ENCODE results near the gene SPIN1.

The SPIN1 gene

GRCh38 chr9:88436379-88436778 is 48.1 kb downstream of the SPIN1 start:
- Histone ChIP-seq H3K9me3 (ENCODE audit: insufficient read depth, low read length) (no peaks in the 10 kb centered on the region), H3K9ac (ENCODE audit: insufficient read length, low read depth) (no peak overlapping the region), H3K4me1 (ENCODE audit: insufficient read depth, insufficient read length) (no peaks in the 10 kb centered on the region), H3K27me3 (ENCODE audit: insufficient read depth, insufficient read length) (no peaks in the 10 kb centered on the region), H3K36me3 (ENCODE audit: insufficient read depth, insufficient read length, low read length) (peaks cover 51% of the 10 kb centered on the region), H3K4me3 (ENCODE audit: insufficient read length, low read depth) (no peak overlapping the region)
- TF ChIP-seq ZNF274 (IDR thresholded peaks at IDR 0.05; ENCODE audit: low read depth, low read length) (no peak), YY1 (IDR thresholded peaks at IDR 0.05; ENCODE audit: insufficient read depth, insufficient read length) (no peak), SUZ12 (IDR thresholded peaks at IDR 0.05; ENCODE audit: extremely low read depth, insufficient read depth, insufficient read length) (no peak)
- DNase-seq (ENCODE audit: low read depth, low spot score) = no peak

GRCh38 chr9:88437210-88438146 is 49.2 kb downstream of the SPIN1 start:
- H3K9me3 ChIP-seq (ENCODE audit: insufficient read depth, low read length) = no peaks in the 10 kb centered on the region
- no peak for TF ChIP-seq ZNF274 (IDR thresholded peaks at IDR 0.05; ENCODE audit: low read depth, low read length)
- no peak for TF ChIP-seq YY1 (IDR thresholded peaks at IDR 0.05; ENCODE audit: insufficient read depth, insufficient read length)
- TF ChIP-seq SUZ12 (IDR thresholded peaks at IDR 0.05; ENCODE audit: extremely low read depth, insufficient read depth, insufficient read length) = no peak
- no peaks in the 10 kb centered on the region for H3K4me1 ChIP-seq (ENCODE audit: insufficient read depth, insufficient read length)
- H3K9ac ChIP-seq (ENCODE audit: insufficient read length, low read depth) = no peak overlapping the region
- H3K27me3 ChIP-seq (ENCODE audit: insufficient read depth, insufficient read length) = no peaks in the 10 kb centered on the region
- peaks cover 46% of the 10 kb centered on the region for H3K36me3 ChIP-seq (ENCODE audit: insufficient read depth, insufficient read length, low read length)
- DNase-seq (ENCODE audit: low read depth, low spot score) = no peak
- no peak overlapping the region for H3K4me3 ChIP-seq (ENCODE audit: insufficient read length, low read depth)

GRCh38 chr9:88438811-88439210 is 50.6 kb downstream of the SPIN1 start:
- Histone ChIP-seq H3K27me3 (ENCODE audit: insufficient read depth, insufficient read length) (no peaks in the 10 kb centered on the region), H3K4me1 (ENCODE audit: insufficient read depth, insufficient read length) (no peaks in the 10 kb centered on the region), H3K36me3 (ENCODE audit: insufficient read depth, insufficient read length, low read length) (peaks cover 33% of the 10 kb centered on the region), H3K4me3 (ENCODE audit: insufficient read length, low read depth) (no peak overlapping the region), H3K9me3 (ENCODE audit: insufficient read depth, low read length) (no peaks in the 10 kb centered on the region), H3K9ac (ENCODE audit: insufficient read length, low read depth) (no peak overlapping the region)
- DNase-seq (ENCODE audit: low read depth, low spot score) = no peak
- TF ChIP-seq SUZ12 (IDR thresholded peaks at IDR 0.05; ENCODE audit: extremely low read depth, insufficient read depth, insufficient read length) = no peak

GRCh38 chr9:88441301-88442007 is 53.2 kb downstream of the SPIN1 start:
- no peaks in the 10 kb centered on the region for H3K27me3 ChIP-seq (ENCODE audit: insufficient read depth, insufficient read length)
- H3K36me3 ChIP-seq (ENCODE audit: insufficient read depth, insufficient read length, low read length) = peaks cover 18% of the 10 kb centered on the region
- H3K4me1 ChIP-seq (ENCODE audit: insufficient read depth, insufficient read length) = no peaks in the 10 kb centered on the region
- DNase-seq (ENCODE audit: low read depth, low spot score) = no peak
- TF ChIP-seq ZNF274 (IDR thresholded peaks at IDR 0.05; ENCODE audit: low read depth, low read length) (no peak), YY1 (IDR thresholded peaks at IDR 0.05; ENCODE audit: insufficient read depth, insufficient read length) (no peak), SUZ12 (IDR thresholded peaks at IDR 0.05; ENCODE audit: extremely low read depth, insufficient read depth, insufficient read length) (no peak)
- no peaks in the 10 kb centered on the region for H3K9me3 ChIP-seq (ENCODE audit: insufficient read depth, low read length)
- H3K9ac ChIP-seq (ENCODE audit: insufficient read length, low read depth) = no peak overlapping the region
- no peak overlapping the region for H3K4me3 ChIP-seq (ENCODE audit: insufficient read length, low read depth)

GRCh38 chr9:88443480-88444113 is 55.4 kb downstream of the SPIN1 start:
- Histone ChIP-seq H3K9me3 (ENCODE audit: insufficient read depth, low read length) (no peaks in the 10 kb centered on the region), H3K9ac (ENCODE audit: insufficient read length, low read depth) (no peak overlapping the region), H3K4me3 (ENCODE audit: insufficient read length, low read depth) (no peak overlapping the region), H3K27me3 (ENCODE audit: insufficient read depth, insufficient read length) (no peaks in the 10 kb centered on the region), H3K4me1 (ENCODE audit: insufficient read depth, insufficient read length) (peaks cover 4% of the 10 kb centered on the region), H3K36me3 (ENCODE audit: insufficient read depth, insufficient read length, low read length) (peaks cover 15% of the 10 kb centered on the region)
- TF ChIP-seq YY1 (IDR thresholded peaks at IDR 0.05; ENCODE audit: insufficient read depth, insufficient read length) (no peak), SUZ12 (IDR thresholded peaks at IDR 0.05; ENCODE audit: extremely low read depth, insufficient read depth, insufficient read length) (no peak), ZNF274 (IDR thresholded peaks at IDR 0.05; ENCODE audit: low read depth, low read length) (no peak)
- no peak for DNase-seq (ENCODE audit: low read depth, low spot score)

- TF ChIP-seq SUZ12 (IDR thresholded peaks at IDR 0.05; ENCODE audit: extremely low read depth, insufficient read depth, insufficient read length) (no peak), ZNF274 (IDR thresholded peaks at IDR 0.05; ENCODE audit: low read depth, low read length) (no peak), YY1 (IDR thresholded peaks at IDR 0.05; ENCODE audit: insufficient read depth, insufficient read length) (no peak)
- DNase-seq (ENCODE audit: low read depth, low spot score) = no peak
- Histone ChIP-seq H3K36me3 (ENCODE audit: insufficient read depth, insufficient read length, low read length) (peaks cover 44% of the 10 kb centered on the region), H3K27me3 (ENCODE audit: insufficient read depth, insufficient read length) (no peaks in the 10 kb centered on the region), H3K9ac (ENCODE audit: insufficient read length, low read depth) (no peak overlapping the region), H3K4me1 (ENCODE audit: insufficient read depth, insufficient read length) (peaks cover 4% of the 10 kb centered on the region), H3K9me3 (ENCODE audit: insufficient read depth, low read length) (no peaks in the 10 kb centered on the region), H3K4me3 (ENCODE audit: insufficient read length, low read depth) (no peak overlapping the region)
These were observed 58.5 kb downstream of the SPIN1 start for GRCh38 chr9:88446728-88447127.

- Histone ChIP-seq H3K36me3 (ENCODE audit: insufficient read depth, insufficient read length, low read length) (peaks cover 51% of the 10 kb centered on the region), H3K9me3 (ENCODE audit: insufficient read depth, low read length) (no peaks in the 10 kb centered on the region)
These were observed 59.2 kb downstream of the SPIN1 start for GRCh38 chr9:88447431-88447830.

More at GRCh38 chr9:88447431-88447830, 59.2 kb downstream of the SPIN1 start:
- H3K9ac ChIP-seq (ENCODE audit: insufficient read length, low read depth) = no peak overlapping the region
- no peak overlapping the region for H3K4me3 ChIP-seq (ENCODE audit: insufficient read length, low read depth)
- no peaks in the 10 kb centered on the region for H3K27me3 ChIP-seq (ENCODE audit: insufficient read depth, insufficient read length)
- peaks cover 4% of the 10 kb centered on the region for H3K4me1 ChIP-seq (ENCODE audit: insufficient read depth, insufficient read length)
- no peak for DNase-seq (ENCODE audit: low read depth, low spot score)
- TF ChIP-seq YY1 (IDR thresholded peaks at IDR 0.05; ENCODE audit: insufficient read depth, insufficient read length) = no peak
- no peak for TF ChIP-seq SUZ12 (IDR thresholded peaks at IDR 0.05; ENCODE audit: extremely low read depth, insufficient read depth, insufficient read length)
- TF ChIP-seq ZNF274 (IDR thresholded peaks at IDR 0.05; ENCODE audit: low read depth, low read length) = no peak

All from NT2/D1 (cell line).